K562 (cell line): ENCODE data around the gene SOCS6. TPM values are rescaled to one million over a fixed set of nuclear protein-coding genes. Genes with fewer than 3 reads are reported as not detected.

Experiments
- CTBP1 ChIP-seq: fragments of 450-650 bp; IDR thresholded peaks from 2 replicates; pipeline ENCODE4 v1.6.1; 2016; ENCODE audit warnings: borderline replicate concordance
- KDM5B ChIP-seq: fragments of 200-600 bp; sonication (generic); IDR thresholded peaks from 2 replicates; pipeline ENCODE4 v1.6.1; 2012; ENCODE audit warnings: low read depth, mild to moderate bottlenecking, moderate library complexity, low read length, control low read depth, inconsistent platforms; ENCODE audit not compliant: insufficient replicate concordance
- MCM5 ChIP-seq: fragments of 450-650 bp; IDR thresholded peaks from 2 replicates; pipeline ENCODE4 v1.6.1; 2016; ENCODE audit warnings: low read depth
- NFE2L1 ChIP-seq: fragments of 450-650 bp; IDR thresholded peaks from 2 replicates; pipeline ENCODE4 v1.6.1; 2016; ENCODE audit warnings: missing genetic modification characterization, low read depth, mild to moderate bottlenecking, missing compliant biosample characterization, moderate library complexity, borderline replicate concordance
- NONO ChIP-seq, 2 experiments: fragments of 200-400 bp in 1 of 2; fragments of 450-650 bp in 1 of 2; formaldehyde crosslinking in 1 of 2; IDR thresholded peaks; 2 replicates each; pipeline ENCODE4 v1.6.1; 2017; ENCODE audit warnings: low read depth in 2 of 2, mild to moderate bottlenecking in 2 of 2, moderate library complexity in 2 of 2, low read length in 1 of 2
- PRPF4 ChIP-seq: fragments of 200-400 bp; formaldehyde crosslinking; IDR thresholded peaks from one replicate; pipeline ENCODE4 v1.6.1; 2017; ENCODE audit warnings: low read length, low read depth, mild to moderate bottlenecking; ENCODE audit not compliant: insufficient read depth, poor library complexity, severe bottlenecking
- SNRNP70 ChIP-seq: fragments of 200-400 bp; formaldehyde crosslinking; optimal IDR thresholded peaks from 2 replicates; pipeline ENCODE3; 2017; ENCODE audit warnings: low read depth, low read length
- TCF7 ChIP-seq: sonication (generic); IDR thresholded peaks from 2 replicates; pipeline ENCODE4 v1.6.1; 2016; ENCODE audit warnings: antibody characterized with exemption, borderline replicate concordance
- ZC3H4 ChIP-seq: sonication (generic); formaldehyde crosslinking; IDR thresholded peaks from 2 replicates; pipeline ENCODE4 v1.9.0; 2021; ENCODE audit warnings: missing genetic modification reagents, borderline replicate concordance
- ZNF146 ChIP-seq: IDR thresholded peaks from one replicate; pipeline ENCODE4 v1.6.1; 2018; ENCODE audit warnings: missing compliant biosample characterization; ENCODE audit not compliant: unreplicated experiment
- ZNF830 ChIP-seq: fragments of 250-450 bp; sonication (Bioruptor Pico); IDR thresholded peaks from 2 replicates; pipeline ENCODE4 v1.5.0; 2021; ENCODE audit warnings: mild to moderate bottlenecking
- polyA plus RNA-seq, 8 experiments: library from polyadenylated mRNA; depleted of rRNA in 4 of 8; stranded (reverse) in 5 of 8; unstranded in 3 of 8; fragments of >200 nt; fragmentation: Nextera tagmentation in 2 of 8; fragmentation: Illumina TruSeq in 1 of 8; extraction: Ambion mirVana in 2 of 8; extraction: Trizol in 1 of 8; gene quantifications; 2 replicates each; pipeline versions ENCODE4 v1.2.1 to v1.2.3, GENCODE V29; 2011 to 2014; ENCODE audit warnings: inconsistent platforms in 1 of 8, missing spikeins in 1 of 8
- total RNA-seq, 7 experiments: library from RNA; depleted of rRNA in 6 of 7; stranded (reverse); fragments of >200 nt in 6 of 7; fragmentation: Illumina TruSeq in 2 of 7; extraction: Trizol in 2 of 7; gene quantifications; 2 replicates each; pipeline versions ENCODE4 v1.2.1 to v1.2.3, GENCODE V29; 2011 to 2021; ENCODE audit warnings: low replicate concordance in 1 of 7
- TF ChIP-seq, protein P1 (sequence below), 2 experiments: IDR thresholded peaks in 1 of 2; conservative IDR thresholded peaks in 1 of 2; 2 replicates each; pipeline ENCODE4 v1.6.1; 2016; ENCODE audit warnings: low read depth in 2 of 2, mild to moderate bottlenecking in 1 of 2, missing compliant biosample characterization in 1 of 2, missing genetic modification characterization in 1 of 2, moderate library complexity in 1 of 2
- TF ChIP-seq, protein P2 (sequence below): fragments of 450-650 bp; IDR thresholded peaks from 2 replicates; pipeline ENCODE4 v1.6.1; 2016; ENCODE audit warnings: low read depth, mild to moderate bottlenecking, moderate library complexity
- TF ChIP-seq, protein P3 (sequence below): IDR thresholded peaks from 3 replicates; pipeline ENCODE4 v1.6.1; 2011; ENCODE audit warnings: borderline replicate concordance, mild to moderate bottlenecking, moderate library complexity; ENCODE audit not compliant: insufficient read length; ENCODE audit errors: extremely low read depth
- TF ChIP-seq, protein P4 (sequence below), 2 experiments: IDR thresholded peaks; 2 replicates each; pipeline ENCODE4 v1.6.1; 2011; ENCODE audit warnings: borderline replicate concordance in 1 of 2, control low read depth in 1 of 2, low read depth in 1 of 2, low read length in 1 of 2, mild to moderate bottlenecking in 1 of 2, mixed read lengths in 1 of 2, moderate library complexity in 1 of 2; ENCODE audit not compliant: insufficient read depth in 1 of 2, insufficient read length in 1 of 2, poor library complexity in 1 of 2, severe bottlenecking in 1 of 2; ENCODE audit errors: extremely low read depth in 1 of 2

SOCS6 gene
- total and polyA plus RNA-seq, 9 of the 15 experiments (the other 6 are each of a cell fraction or from before 2014, with no cell fraction given) = 2.5 to 7.1 (median 5.6) TPM

DNA sequence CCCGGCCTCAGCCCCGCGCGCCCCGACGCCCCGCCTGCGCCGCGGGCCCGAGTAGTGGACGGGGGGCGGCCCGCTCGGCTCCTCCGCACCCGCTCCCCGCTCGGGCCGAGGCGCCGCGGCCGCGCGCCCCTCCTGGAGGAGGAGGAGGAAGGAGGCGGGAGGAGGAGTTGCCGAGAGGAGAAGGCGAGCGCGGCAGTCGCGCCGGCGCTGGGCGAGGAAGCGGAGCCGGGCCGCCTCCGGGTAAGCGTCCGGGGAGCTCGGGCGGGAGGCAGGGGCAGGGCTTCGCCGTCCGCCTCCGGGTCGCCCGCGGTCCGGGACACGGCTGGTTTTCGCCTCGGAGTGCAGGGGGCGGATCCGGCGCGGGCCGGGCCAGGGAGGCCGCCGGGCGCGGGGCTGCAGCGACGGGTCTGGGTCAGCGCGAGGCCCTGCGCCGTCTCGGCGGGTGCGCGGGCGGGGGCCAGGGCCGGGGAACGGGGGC, at the start of gene SOCS6 (continued):
- TF ChIP-seq, protein P1, sequence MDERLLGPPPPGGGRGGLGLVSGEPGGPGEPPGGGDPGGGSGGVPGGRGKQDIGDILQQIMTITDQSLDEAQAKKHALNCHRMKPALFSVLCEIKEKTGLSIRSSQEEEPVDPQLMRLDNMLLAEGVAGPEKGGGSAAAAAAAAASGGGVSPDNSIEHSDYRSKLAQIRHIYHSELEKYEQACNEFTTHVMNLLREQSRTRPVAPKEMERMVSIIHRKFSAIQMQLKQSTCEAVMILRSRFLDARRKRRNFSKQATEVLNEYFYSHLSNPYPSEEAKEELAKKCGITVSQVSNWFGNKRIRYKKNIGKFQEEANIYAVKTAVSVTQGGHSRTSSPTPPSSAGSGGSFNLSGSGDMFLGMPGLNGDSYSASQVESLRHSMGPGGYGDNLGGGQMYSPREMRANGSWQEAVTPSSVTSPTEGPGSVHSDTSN (CRISPR knock-in tag; IDR thresholded peaks at IDR 0.05; ENCODE audit: low read depth) = no peak
- TF ChIP-seq, protein P1 (tag; conservative IDR thresholded peaks at IDR 0.05; ENCODE audit: low read depth) = no peak
- peak; percentile 51 for TF ChIP-seq CTBP1
- TF ChIP-seq ZNF830 = no peak
- no peak for TF ChIP-seq PRPF4
- TF ChIP-seq, protein P2, sequence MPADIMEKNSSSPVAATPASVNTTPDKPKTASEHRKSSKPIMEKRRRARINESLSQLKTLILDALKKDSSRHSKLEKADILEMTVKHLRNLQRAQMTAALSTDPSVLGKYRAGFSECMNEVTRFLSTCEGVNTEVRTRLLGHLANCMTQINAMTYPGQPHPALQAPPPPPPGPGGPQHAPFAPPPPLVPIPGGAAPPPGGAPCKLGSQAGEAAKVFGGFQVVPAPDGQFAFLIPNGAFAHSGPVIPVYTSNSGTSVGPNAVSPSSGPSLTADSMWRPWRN = no peak
- no peak for TF ChIP-seq ZNF146 (CRISPR knock-in tag)
- no peak for TF ChIP-seq TCF7
- no peak for TF ChIP-seq NFE2L1
- no peak for TF ChIP-seq ZC3H4 (CRISPR knock-in tag)
- peak; percentile 58 for TF ChIP-seq KDM5B
- no peak for TF ChIP-seq SNRNP70
- TF ChIP-seq, protein P3, sequence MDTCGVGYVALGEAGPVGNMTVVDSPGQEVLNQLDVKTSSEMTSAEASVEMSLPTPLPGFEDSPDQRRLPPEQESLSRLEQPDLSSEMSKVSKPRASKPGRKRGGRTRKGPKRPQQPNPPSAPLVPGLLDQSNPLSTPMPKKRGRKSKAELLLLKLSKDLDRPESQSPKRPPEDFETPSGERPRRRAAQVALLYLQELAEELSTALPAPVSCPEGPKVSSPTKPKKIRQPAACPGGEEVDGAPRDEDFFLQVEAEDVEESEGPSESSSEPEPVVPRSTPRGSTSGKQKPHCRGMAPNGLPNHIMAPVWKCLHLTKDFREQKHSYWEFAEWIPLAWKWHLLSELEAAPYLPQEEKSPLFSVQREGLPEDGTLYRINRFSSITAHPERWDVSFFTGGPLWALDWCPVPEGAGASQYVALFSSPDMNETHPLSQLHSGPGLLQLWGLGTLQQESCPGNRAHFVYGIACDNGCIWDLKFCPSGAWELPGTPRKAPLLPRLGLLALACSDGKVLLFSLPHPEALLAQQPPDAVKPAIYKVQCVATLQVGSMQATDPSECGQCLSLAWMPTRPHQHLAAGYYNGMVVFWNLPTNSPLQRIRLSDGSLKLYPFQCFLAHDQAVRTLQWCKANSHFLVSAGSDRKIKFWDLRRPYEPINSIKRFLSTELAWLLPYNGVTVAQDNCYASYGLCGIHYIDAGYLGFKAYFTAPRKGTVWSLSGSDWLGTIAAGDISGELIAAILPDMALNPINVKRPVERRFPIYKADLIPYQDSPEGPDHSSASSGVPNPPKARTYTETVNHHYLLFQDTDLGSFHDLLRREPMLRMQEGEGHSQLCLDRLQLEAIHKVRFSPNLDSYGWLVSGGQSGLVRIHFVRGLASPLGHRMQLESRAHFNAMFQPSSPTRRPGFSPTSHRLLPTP = no peak
- TF ChIP-seq NONO (IDR thresholded peaks at IDR 0.05; ENCODE audit: low read depth in 2 of 2, low read length in 1 of 2) = 0 out of 4 replicates have a peak, but pooled peaks of 1 of the 2 experiments have one; percentile 32
- no peak for TF ChIP-seq MCM5
- TF ChIP-seq, protein P4, sequence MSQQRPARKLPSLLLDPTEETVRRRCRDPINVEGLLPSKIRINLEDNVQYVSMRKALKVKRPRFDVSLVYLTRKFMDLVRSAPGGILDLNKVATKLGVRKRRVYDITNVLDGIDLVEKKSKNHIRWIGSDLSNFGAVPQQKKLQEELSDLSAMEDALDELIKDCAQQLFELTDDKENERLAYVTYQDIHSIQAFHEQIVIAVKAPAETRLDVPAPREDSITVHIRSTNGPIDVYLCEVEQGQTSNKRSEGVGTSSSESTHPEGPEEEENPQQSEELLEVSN (IDR thresholded peaks at IDR 0.05; ENCODE audit: borderline replicate concordance in 1 of 2, extremely low read depth in 1 of 2, insufficient read depth in 1 of 2, insufficient read length in 1 of 2, low read depth in 1 of 2, low read length in 1 of 2, poor library complexity in 1 of 2, severe bottlenecking in 1 of 2) = peak in 1 of 2 experiments; percentile 23
